Fibroblast of skin of abdomen (primary cell): ENCODE results near the gene TFAP2D.
A peak's percentile ranks its signal among the peaks of the same experiment; 100 is the strongest.

ENCODE experiments used
- DNase-seq: peaks from one replicate; pipeline ENCODE4 v3.0.0-alpha.2; 2013

TFAP2D gene

DNA sequence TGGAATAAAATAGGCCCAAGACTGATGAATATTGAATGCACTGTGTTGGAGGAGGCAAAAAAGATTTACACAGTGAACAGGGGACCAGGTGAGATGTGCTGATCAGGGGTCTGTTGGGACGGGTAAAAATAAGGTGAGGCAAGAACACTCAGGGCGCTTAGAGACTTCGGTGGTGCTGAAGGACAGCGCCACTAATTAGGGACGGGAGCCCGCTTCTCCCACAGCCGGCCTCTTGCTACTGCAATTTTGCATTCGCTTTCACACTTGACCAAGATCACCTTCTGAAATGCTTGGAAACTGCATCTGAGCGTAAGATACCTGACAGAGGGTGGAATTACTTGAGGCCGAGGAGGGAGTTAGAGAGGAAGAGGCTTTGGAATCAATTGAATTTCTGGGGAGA, 7.3 kb downstream of the TFAP2D start:
- peak; percentile 7 for DNase-seq

DNA sequence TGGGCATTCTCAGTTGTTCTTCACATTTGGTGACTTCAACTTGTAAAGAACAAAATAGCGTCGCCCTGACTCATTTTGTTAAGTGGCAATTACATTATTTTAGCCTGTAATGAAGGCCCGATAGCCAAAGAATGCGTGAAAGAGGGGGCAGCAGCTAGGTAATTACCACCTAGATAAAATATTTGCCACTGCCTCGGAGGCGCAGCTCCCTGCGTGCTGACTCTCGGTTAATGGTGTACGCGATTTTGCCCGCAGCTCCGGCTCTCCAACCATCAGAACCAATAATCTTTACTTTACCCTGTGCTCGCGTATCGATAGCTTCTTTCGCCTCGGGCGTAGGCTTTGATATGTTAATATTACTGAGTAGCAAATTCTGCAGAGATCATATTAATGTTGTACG, 8.7 kb downstream of the TFAP2D start:
- no peak for DNase-seq

DNA sequence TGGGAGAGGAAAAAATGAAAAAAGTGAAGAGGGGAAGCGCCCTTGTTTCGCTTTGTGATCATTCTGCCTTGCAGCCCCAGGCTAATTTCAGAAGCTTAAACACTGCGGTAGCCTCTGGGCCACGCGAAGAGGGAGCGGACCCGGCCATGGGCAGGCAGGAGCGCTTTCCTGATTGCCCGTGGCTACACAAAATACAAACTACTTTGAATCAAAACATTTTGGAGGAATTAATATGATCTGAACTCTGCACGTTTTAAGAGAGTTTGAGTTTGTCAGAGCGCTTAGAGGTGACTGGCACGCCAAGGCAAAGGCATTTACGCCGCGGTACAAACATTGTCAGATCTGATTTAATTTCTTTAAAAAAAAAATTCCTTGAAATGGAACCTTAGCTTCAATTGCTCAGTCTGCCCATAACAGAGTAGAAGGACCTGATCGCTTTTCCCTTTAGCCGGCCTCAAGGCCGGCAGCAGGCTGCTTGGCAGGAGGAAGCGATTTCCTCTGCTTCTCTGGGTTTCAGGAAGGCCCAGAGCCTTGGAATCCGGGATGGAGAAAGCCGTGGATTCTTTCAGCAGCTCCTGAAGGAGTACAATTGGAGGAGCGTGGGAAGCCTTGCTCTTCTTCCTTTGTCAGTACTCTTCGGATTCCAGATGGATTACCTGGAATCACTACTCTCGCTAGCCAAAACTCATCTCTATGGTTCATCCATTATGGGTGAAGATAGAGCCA, 9.7 kb downstream of the TFAP2D start:
- DNase-seq = no peak

DNA sequence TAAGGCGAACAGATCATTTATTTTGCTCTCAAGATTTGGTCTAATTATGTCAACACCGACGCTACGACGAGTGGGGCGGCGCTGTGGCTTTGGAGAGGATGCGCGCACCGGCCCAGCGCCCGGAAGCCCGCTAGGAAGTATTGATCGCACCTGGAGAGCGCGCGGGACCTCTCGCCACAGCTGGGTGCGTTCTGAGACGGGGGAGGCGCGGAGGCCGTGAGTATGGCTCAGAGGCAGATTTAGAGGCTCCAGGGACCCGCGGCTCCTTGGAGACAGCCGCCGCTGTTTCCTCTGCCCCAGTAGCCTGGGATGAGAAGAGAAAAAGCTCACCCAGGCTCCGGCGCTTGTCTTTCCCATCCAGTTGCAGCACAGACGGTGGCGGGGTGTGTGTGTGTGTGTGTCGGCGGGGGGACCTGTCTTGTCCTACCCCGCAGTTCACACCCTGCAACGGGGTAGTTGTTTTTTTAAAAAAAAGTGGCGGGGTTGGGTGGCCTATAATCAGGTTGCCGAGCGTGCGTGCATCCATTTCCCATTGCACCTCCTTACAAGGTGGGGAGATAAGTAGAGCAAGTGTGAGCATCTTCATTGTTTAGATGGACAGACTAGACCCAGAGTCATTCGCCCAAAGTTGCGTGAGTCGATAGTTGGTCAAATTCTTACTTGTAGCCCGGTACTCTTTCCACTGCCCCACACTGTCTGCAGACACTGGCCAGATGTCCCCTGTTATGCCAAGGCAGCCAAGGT, 11.2 kb downstream of the TFAP2D start:
- no peak for DNase-seq

DNA sequence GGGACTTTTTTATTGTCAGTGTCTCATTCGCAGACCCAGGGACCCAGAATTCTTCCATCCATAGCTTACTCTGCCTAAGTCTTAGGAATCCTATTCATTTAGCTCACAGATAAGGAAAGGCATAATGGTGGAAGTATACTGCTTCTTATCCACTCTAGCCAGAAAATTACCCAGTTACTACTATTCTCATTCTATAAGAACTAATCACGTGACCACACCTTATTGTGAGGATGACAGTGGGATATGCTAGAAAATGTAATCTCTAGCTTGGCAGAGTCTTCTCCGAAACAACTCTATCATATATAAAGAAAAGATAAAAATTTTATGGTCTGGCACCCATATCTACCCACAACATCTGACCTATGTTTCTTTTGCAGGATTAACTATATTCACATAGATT, 21.2 kb downstream of the TFAP2D start:
- DNase-seq = no peak

DNA sequence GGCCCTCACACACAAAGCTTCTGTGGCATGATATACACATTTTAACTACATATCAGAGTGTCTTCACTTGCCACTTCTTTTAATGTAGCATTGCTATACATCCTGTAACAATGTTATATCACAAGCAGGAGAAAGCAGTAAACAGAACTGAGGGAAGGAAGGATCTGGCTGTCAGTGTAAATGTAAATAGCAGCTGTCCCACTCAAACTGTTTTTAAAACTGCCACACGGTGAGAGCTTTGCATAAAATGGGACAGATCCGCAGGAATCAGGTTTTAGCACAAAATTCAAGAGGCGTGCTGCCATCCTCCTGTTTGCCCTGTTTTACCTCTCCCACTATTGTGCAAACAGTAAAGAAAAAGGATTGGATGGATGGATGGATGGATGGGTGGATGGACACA, 28.8 kb downstream of the TFAP2D start:
- no peak for DNase-seq

DNA sequence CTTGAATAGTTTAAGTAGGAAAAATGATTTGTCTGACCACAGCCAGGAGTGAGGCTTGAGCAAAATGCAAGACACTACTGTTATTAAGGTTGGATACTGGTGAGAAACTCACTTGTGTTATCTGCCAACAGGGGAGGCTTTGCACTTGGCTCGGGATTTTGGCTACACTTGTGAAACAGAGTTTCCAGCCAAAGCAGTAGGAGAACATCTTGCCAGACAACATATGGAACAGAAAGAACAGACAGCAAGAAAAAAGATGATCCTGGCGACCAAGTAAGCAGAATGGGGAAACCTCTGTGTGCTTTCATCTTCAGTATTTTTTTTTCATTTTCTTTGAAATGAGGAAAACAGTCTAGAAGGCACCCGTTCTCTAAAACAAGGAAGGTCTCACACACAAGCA, 31.6 kb downstream of the TFAP2D start:
- DNase-seq = no peak

DNA sequence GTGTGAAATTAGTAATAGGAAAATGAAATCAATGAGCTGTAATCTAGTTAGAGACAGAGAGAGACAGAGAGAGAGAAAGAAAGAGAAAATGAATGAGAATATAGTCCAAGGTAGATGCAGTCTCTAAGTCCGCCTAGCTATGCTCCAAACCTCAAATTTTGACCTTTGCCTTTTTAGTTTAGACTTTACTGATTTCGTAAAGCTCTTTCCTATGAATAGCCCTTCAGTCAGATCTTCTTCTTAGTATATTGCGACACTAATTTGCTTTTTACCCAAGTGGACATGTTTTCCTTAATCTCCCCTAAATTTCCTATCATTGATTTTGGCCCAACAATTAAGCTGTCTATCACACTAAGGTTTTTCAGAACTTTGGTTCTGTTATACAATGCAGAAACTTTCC, 49.5 kb downstream of the TFAP2D start:
- no peak for DNase-seq

DNA sequence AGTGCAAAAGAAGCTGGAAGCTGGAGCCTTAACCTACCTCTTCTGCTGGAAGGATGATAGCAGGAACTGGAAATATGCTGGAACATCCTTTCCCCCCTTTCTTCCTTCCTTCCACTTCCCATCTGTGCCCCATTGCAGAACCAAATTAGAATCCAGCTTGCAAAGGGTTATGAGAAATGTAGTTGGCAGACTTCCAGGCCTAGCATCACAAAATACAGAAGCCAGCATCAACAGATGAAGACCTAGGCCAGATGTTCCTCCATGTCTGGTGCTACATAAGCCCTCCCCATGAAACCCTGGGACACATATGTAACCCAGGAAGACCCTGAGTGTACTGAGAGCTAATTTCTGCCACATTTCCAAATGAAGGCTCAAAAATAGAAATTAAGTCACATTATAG, 65.4 kb downstream of the TFAP2D start:
- no peak for DNase-seq

DNA sequence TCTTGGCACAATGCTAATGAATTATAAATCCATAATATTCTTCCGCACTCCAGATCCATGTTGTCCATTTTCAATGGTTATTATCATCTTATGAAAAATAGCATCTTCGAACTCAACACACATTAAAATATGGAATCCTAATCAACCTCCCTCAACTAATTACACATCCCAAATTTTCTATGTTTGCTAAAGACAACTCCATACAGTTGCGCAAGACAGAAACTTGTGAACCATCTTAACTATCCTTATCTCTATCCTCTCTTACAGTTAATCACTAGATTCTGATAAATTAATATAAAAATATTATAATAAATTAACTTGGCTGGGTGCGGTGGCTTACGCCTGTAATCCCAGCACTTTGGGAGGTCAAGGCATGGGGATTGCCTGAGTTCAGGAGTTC, 67.1 kb downstream of the TFAP2D start:
- no peak for DNase-seq

DNA sequence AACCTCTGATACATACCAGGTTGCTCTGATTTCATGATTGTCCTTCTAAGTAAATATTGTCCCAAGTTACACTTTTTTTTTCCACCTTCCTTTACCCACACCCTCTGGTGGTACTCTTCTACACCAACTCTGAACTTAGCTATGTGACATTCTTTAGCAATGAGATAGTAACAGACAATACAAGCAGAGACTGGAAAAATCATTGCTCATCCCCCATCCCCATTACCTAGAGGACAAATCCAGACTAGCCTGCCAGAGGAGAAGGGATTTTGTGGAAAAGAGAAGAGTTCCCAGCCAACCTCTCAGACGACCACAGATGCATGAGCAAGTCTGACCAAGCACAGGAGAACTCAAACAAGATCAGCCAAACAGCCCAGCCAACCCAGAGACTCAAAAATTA, 72.6 kb downstream of the TFAP2D start:
- no peak for DNase-seq

DNA sequence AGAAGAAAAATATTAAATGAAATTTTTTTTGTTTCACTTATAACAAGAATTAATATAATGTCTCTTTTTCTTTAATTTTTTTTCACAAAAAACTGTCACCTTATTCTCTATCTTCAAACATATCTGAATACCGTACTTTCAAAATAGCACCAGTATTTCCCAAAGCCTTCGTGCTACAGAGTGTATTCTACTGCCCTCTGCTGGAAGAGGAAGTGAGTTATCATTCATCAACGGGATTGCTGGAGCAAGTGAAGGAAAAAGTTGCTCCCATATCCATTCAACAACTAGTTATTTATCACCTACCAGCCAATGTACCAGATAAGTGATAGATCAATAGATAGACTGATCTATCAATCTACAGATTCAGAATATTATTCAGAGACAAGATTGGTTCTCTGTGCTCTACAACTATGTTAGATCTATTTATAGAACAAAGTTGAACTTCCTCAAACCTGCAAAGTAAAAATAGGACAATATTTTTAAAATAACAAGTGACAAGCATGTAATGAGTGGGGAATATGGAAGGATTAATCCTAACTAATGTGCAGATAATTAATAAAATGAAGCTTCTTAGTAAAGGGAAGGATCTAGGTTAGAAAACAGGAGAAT, 78.7 kb downstream of the TFAP2D start:
- DNase-seq = peak; percentile 12

DNA sequence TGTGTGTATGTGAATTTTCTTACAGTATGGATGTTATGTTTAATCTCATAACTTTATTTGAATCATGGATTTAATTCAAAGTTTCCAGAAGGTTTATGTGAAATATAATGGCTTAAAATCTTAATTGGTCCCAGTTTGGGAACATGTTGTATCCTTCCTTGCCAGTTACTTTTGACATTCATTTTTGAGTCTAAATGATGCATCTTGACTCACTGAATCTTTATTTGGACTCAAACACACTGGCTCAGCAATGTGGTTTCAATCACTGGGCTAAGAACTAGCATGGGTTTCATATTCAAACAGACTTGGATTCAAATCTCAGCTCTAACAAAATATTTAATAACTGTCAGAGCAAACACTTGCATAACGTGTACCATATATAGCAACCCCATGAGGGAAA, 79.4 kb downstream of the TFAP2D start:
- DNase-seq = no peak

DNA sequence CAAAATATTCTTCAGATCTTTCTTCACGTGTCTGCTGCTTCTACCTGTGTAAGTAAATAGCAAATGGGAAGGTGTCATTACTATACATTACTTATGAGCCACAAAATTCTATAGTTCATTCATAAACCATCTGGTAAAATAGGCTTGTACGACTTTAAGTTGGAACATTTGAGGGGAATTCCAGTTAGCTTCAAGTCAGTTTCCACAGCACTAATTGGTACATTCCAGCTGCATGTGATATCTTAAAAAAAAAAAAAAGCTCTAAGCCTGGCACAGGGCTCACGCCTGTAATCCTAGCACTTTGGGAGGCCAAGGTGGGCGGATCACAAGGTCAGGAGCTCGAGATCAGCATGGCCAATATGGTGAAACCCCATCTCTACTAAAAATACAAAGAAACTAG, 82.2 kb downstream of the TFAP2D start:
- no peak for DNase-seq

DNA sequence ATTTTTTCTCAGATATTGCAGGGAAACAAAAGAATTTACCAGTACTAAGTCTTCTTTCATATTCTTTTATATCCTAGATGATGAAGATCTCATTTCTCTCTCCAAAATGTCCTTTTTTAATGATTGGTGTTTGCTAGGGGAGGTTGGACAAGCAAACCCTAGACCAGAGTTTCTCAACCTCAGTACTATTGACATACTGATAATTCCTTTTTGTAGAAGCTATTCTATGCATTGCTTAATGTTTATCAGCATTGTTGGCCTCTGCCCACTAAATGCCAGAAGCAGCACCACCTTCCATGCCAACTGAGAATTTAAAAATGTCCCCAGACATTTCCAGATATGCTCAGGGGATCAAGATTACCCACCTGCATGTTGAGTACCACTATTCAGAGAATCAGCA, 91.0 kb downstream of the TFAP2D start:
- DNase-seq = no peak

DNA sequence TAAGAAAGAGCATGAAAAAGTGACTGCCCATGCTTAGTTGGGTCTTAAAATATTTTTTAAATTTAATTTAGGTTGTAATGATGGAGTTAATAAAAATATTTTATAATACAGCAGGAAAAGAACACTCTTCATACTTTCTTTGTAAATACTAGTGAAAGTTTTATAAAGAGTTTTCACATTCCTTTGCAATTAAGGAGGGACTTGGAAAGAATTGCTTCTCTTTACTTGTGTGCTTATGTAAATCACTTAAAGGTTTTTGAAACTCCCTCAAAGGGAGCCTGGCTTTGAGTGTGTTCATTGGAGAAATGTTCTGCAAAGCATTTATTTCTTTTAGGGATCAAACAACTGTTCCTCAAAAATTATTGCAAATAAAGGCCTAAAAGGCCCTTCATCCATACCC, 93.7 kb downstream of the TFAP2D start:
- DNase-seq = no peak

DNA sequence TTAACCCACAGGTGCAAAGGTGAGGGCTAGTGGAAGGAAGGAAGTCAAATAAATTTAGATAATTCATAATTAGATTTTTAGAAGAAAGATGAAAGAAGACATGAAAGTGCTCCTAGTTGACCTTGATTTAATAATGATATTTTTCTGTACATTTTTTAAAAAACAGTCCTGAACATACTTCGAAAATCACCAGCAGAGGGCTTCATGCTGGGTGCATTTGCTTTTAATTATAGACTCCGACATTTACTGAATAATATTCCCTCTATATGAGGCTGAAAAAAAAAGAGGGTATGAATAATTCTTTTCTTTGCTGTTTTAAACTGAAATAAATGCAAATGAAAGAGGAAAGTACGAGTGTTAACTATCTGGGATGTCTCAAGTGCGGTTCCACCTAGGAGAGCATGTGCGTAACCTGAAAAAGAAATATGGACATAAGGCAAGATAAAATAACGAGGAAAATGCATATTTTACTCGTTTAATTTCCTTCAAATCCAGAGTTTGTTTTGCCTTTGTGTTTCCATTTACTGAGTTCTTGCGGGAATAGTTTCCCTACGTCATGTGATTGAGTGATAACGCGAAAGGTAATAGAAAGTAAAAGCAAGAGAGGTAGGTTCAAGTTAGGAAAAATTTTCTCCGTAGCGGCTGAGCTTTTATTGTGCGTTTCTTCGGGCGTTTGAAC, 102.2 kb downstream of the TFAP2D start:
- DNase-seq = no peak

DNA sequence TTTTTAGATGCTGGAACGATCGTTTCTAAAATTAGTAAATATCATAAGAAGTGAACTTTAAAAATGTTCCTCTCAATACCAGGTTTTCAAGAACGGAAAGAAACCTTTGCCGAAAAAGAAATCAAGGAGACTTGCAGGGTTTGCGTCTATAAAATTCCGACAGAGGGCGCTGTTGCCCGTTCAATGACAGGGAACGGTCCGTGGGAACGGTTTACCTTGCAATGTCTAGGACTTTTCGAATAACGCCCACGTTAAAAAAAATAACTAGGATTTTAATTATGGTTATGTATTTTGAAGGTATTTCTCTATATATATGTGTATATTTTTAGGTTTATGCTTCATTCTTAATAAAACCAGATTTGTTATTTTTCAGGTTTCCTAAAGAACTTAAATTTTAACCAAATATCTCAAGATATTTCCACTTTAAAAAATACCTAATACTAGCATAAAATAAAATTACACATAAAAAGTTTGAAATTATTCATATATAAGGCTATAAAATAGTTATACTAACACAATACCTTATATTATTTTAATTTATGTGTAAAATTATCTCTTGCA, 102.9 kb downstream of the TFAP2D start:
- peak; percentile 53 for DNase-seq

DNA sequence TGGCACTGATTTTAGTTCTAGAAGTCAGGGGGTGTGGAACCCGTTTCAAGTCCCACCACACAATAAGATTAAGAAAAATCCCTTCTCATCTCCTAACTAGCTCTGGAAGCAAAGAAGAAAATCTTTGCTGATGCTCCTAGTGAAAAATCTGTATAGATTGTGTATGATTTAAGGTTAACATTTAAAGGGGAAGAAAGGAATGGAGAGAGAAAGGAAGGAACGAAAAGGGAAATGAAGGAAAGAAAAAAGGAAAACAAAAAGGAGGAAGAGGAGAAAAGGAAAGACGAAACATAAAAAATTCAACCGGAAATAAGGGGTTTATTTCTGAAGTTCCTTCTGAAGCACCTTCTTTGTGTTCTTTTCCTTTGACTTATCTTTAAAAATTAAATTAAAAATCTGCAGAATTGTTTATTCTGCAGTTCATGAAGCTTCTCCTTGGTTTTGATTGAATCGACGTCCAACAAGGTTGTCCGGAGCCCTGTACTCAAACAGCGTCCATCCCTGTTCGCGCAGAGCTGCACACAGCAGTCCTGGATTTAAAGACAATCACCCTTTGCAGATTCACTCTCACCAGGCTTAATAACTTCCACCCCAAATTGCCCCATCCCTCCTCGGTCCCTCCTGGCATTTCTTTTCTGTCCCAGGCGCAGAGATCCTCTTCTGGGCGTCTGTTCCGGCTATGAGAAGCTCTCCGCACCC, 103.8 kb downstream of the TFAP2D start:
- DNase-seq = no peak

DNA sequence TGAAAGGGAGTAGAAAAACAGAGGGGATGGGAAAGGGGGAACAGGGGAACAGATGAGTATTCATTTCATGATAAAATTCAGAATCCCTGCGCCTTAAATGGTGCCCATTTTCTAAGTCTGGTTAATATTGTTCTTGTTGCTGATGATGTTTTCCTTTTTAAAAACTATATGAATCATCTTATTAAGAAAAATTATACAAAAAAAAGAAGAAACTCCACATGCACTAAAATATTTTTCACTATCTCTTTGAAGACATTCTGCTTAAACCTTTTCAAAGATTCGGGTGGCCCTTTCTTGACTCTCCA, 104.3 kb downstream of the TFAP2D start:
- no peak for DNase-seq

DNA sequence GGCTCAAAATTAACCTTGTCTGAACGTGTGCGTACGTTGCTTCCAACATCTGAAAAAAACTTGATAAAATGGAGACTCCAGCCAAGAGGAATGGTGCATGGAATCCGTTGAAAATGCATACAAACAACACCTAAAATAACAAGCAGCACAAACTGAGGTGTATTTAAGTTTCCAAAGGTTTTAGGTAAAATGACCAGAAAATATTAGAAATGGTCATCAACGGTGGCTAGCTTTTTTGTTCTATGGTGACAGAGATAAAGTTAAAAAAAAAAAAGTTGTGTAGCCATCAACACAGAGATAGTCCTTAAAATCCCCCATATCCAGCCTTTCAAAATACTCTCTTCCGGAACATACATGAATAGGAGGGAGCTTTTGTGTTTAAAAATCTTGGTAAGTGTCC, 104.7 kb downstream of the TFAP2D start:
- no peak for DNase-seq

DNA sequence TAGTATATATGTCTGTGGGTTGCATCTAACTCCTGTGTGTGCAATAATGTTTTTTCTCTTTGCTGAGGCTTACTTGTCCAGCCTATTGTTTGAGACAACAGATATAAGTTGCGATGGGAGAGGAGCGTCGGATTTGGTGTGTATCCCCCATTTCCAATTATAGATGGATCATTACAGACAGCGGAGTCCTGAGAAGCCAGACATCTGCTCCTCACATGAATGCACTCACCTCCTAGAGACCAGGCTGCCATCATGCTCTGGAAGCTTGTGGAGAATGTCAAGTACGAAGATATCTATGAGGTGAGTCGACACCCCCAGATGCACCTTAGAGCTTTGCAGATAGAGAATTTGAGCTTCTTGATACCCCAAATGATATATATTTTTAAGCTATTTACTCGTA, 105.3 kb downstream of the TFAP2D start, which contains the start of gene TFAP2B:
Gene TFAP2B, plus strand, starts transcription at position 199 of the 400 bp plus-strand sequence. Its CDS starts 21 bp downstream, at position 220.
- DNase-seq = no peak
